Retinal pigment epithelial cell (primary cell): ENCODE data around the gene ATXN1L.
A peak's percentile ranks its signal among the peaks of the same experiment; 100 is the strongest.

Source experiments
- DNase-seq: peaks from one replicate; pipeline ENCODE4 v3.0.0-alpha.2; 2010; ENCODE audit warnings: low read depth
- H3K4me3 ChIP-seq: 2 replicates; pipeline ENCODE4 v1.5.1; 2011; ENCODE audit warnings: mild to moderate bottlenecking, low read length, control low read depth, moderate library complexity
- TF ChIP-seq, protein P1 (sequence below): conservative IDR thresholded peaks from 2 replicates; pipeline ENCODE4 v1.5.1; 2011; ENCODE audit warnings: low read depth, low read length, control low read depth, inconsistent platforms

ATXN1L gene

DNA sequence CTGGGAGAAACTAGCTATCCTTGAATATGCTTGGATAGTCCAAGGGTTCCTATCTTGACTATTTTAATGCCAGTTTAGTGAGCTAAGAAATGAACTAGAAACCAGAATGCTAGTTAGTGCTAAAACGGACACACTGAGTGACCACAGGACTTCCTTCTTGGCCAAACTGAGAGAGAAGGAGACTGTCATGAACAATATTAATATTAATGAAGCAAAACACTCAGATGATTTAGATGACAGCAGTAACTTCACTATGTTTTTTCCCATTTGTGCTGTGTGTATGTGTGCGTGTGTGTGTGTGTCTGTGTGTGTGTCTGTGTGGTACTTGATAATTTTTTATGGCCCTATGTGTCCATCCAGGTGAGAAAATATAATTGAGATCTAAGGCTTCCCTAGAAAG lies 2.2 kb upstream of the ATXN1L start:
- no peak overlapping the region for H3K4me3 ChIP-seq
- DNase-seq = no peak
- TF ChIP-seq, protein P1, sequence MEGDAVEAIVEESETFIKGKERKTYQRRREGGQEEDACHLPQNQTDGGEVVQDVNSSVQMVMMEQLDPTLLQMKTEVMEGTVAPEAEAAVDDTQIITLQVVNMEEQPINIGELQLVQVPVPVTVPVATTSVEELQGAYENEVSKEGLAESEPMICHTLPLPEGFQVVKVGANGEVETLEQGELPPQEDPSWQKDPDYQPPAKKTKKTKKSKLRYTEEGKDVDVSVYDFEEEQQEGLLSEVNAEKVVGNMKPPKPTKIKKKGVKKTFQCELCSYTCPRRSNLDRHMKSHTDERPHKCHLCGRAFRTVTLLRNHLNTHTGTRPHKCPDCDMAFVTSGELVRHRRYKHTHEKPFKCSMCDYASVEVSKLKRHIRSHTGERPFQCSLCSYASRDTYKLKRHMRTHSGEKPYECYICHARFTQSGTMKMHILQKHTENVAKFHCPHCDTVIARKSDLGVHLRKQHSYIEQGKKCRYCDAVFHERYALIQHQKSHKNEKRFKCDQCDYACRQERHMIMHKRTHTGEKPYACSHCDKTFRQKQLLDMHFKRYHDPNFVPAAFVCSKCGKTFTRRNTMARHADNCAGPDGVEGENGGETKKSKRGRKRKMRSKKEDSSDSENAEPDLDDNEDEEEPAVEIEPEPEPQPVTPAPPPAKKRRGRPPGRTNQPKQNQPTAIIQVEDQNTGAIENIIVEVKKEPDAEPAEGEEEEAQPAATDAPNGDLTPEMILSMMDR = no peak

DNA sequence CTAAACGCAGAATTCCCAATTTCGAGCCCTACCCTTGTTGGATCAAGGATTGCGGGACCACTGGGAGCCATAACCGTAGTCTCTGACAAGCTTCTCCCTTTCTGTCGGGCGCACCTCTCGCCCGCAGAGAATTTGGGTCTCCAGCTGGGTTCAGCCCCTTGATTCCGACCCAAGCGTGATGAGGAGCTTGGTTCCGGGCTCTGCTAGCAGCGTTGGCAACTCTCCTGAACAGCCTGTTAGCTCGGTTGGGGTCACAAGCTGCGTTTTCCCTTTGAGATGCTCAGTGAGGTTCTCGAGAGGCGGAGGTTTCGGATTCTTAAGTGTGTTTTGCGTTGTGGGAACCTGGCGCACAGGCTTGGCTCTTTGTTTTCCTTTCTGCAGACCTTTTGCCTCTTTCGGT lies 655 bp downstream of the ATXN1L start:
- peak overlapping the region; percentile 98 for H3K4me3 ChIP-seq
- DNase-seq = no peak

DNA sequence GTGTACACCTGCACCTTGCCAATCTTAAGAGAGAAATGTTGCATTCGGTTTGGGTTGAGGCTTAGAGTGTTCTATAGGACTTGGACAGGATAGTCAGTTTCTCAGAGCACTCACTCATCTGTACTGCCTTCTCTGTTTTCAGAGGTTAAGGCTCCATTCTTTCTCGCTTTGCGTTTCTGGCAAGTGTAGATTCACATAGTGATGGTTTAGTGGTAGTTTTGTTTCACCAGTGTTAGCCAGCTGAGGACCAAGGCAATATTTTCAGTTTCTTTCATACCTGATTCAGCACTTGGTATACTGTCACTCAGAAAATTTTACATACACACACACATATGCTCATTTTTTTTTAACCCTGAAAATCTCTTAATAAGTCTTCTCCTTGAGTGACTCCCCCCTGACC lies 1.3 kb downstream of the ATXN1L start:
- TF ChIP-seq, protein P1 = no peak
- H3K4me3 ChIP-seq = peak overlapping the region; percentile 98

More for the DNA sequence above, 655 bp downstream of the ATXN1L start:
- TF ChIP-seq, protein P1 = no peak

DNA sequence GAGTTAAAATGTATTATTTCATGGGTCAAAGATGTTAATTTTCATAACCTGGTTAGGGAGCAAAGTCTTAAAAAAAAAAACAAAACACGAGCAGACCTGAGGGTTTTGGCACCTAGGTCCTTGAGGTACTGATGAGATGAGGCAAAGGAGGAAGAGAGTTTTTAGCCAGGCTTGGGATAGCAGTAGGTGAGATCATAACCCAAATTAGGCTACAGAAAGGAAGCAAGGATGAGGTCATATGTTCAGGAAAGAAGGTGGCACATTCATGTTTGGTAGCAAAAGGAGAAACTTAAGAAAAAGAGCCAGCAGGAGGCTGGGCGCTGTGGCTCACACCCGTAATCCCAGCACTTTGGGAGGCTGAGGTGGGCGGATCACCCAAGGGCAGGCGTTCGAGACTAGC lies 2.8 kb downstream of the ATXN1L start:
- DNase-seq = no peak
- TF ChIP-seq, protein P1 = no peak
- H3K4me3 ChIP-seq = no peak overlapping the region

More for the DNA sequence above, 1.3 kb downstream of the ATXN1L start:
- DNase-seq = no peak

DNA sequence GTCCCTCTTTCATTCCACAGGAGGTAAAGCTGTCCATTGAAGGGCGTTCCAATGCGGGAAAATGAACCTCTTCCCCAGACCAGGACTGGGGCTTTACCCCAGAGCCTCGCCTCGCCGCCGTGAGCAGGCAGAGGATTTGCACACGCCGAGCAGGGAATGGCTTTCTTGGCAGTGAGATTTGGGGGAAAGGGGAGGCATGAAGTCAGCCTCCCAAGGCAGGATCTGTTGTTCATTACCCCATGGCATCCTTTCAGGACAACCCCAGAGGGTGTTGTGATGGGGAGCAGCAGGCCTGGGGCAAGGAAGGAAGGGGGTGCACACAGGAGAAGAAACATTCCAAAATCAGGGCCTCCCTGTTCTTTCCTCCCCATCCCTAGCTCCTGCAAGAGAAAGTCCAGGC lies 6.0 kb downstream of the ATXN1L start:
- TF ChIP-seq, protein P1 = no peak
- H3K4me3 ChIP-seq = no peak overlapping the region
- no peak for DNase-seq

DNA sequence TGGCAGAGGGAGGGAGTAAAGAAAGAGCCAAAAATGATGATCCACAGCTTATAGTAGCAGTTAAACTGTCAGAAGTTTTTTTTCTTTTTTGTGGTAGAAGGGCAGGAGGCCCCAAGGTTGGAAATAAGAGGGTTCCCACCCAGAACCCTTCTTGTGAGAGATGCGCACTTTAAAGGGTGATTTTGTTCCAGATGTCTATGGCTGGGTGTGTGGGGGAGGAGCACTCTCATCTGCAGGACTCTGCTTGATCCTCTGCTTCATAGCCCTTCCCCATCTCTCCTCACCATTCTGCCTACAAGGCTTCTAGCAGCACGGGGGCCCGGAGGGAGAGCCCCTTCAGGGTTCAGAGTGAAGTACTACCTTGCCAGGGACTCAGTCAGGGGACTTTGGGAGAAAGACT lies 6.4 kb downstream of the ATXN1L start:
- TF ChIP-seq, protein P1 = no peak
- H3K4me3 ChIP-seq = no peak overlapping the region
- DNase-seq = no peak

DNA sequence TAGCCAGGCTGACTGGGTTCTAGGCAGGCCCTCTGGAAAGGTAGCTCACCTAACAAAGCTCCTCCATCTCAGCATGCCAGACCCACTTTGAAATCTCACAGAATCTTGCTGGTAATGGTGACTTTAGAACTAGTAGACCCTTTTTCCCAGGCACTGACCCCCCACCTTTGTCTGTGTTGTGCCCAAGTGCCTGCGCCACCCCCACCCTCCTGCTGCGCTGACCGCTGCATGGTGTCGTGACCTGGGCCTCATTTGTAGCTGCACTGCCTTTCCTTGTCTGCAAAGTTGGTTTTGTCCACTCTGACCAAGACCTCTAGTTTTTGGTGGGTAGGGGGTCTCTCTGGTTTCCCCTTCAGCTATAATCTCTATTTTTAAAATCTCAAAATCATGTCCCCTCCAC lies 6.8 kb downstream of the ATXN1L start:
- H3K4me3 ChIP-seq = no peak overlapping the region
- DNase-seq = no peak
- TF ChIP-seq, protein P1 = no peak
